Hepatocyte (in vitro differentiated cells): Measurements from ENCODE around the gene TCF12.

ENCODE experiments used
- EZH2 ChIP-seq: fragments of 200-600 bp; sonication (generic); IDR thresholded peaks from 2 replicates; pipeline ENCODE4 v1.6.1; 2016; ENCODE audit warnings: antibody characterized with exemption, mild to moderate bottlenecking, borderline replicate concordance
- TF ChIP-seq, protein P1 (sequence below): fragments of 200-600 bp; sonication (generic); IDR thresholded peaks from 2 replicates; pipeline ENCODE4 v1.5.1; 2016; ENCODE audit warnings: antibody characterized with exemption, mild to moderate bottlenecking; ENCODE audit not compliant: poor library complexity

DNA sequence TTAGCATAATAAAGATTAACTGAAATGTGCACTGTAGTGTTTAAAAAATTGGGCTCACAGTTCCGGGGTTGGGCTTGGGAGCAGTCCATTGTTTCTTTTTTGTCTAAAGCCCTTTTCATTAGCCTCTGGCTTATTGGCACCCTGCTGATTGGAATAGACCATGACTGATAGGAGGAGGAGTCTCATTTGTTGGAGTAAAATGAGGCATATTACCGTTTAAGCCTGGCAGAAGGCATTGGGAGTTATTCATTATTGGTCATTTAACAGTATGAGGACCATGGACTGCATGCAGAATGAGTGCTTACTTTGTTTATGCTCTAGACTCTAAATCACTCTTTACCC lies 318.8 kb downstream of the TCF12 start:
- TF ChIP-seq, protein P1, sequence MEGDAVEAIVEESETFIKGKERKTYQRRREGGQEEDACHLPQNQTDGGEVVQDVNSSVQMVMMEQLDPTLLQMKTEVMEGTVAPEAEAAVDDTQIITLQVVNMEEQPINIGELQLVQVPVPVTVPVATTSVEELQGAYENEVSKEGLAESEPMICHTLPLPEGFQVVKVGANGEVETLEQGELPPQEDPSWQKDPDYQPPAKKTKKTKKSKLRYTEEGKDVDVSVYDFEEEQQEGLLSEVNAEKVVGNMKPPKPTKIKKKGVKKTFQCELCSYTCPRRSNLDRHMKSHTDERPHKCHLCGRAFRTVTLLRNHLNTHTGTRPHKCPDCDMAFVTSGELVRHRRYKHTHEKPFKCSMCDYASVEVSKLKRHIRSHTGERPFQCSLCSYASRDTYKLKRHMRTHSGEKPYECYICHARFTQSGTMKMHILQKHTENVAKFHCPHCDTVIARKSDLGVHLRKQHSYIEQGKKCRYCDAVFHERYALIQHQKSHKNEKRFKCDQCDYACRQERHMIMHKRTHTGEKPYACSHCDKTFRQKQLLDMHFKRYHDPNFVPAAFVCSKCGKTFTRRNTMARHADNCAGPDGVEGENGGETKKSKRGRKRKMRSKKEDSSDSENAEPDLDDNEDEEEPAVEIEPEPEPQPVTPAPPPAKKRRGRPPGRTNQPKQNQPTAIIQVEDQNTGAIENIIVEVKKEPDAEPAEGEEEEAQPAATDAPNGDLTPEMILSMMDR, result no peak
- TF ChIP-seq EZH2, result no peak
